K562 (cell line): ENCODE measurements around the gene RAB24. TPM values are rescaled to one million over a fixed set of nuclear protein-coding genes. Genes with fewer than 3 reads are reported as not detected.

ENCODE experiments used
- ATAC-seq: fragments of 200-7000 bp; cut with Tn5 transposase; 3 replicates; pipeline ENCODE4 v1.9.1; 2020; ENCODE audit warnings: moderate library complexity
- BruUV-seq: library from RNA; stranded (reverse); fragments of 400-500 nt; replicated peaks from 2 replicates; lab custom pipeline; 2021; lab: Mats Ljungman, UMichigan
- CTCF ChIA-PET: fragments of 300-600 bp; formaldehyde crosslinking; extraction: SDS; loops from one replicate; lab custom pipeline; 2021; ENCODE audit warnings: low intra/inter-chr PET ratio; lab: Yijun Ruan, JAX
- POLR2A ChIA-PET: fragments of 300-600, 350-650 bp; sonication (Branson Sonifier 250); formaldehyde crosslinking; extraction: SDS; loops from one replicate; lab custom pipeline; 2021; ENCODE audit warnings: antibody characterized with exemption, inconsistent platforms; lab: Yijun Ruan, JAX
- DNase-seq, 4 experiments: peaks; one replicate each; pipeline versions ENCODE4 v3.0.0 to v3.0.0-alpha.2; 2011 to 2018; ENCODE audit warnings: low spot score in 3 of 4, mixed read lengths in 3 of 4; ENCODE audit errors: extremely low read depth in 1 of 4
- FAIRE-seq: peaks from 2 replicates; lab custom pipeline; 2011; peaks lifted over from hg19 to GRCh38; lab: Jason Lieb, UNC
- H2AFZ ChIP-seq: 2 replicates; pipeline ENCODE4 v1.6.0; 2011; ENCODE audit warnings: low read depth, low read length, control low read depth, inconsistent platforms
- H3K27ac ChIP-seq: fragments of 200-600 bp; 3 replicates; pipeline ENCODE4 v1.8.0; 2011; ENCODE audit warnings: low read depth, mild to moderate bottlenecking, control low read depth, inconsistent platforms, low read length, moderate library complexity, mixed read lengths; ENCODE audit errors: extremely low read depth
- H3K27me3 ChIP-seq, 2 experiments: fragments of 300-600 bp in 1 of 2; 2 replicates in 1 of 2; 3 replicates in 1 of 2; pipeline versions ENCODE4 v1.6.0 to v1.8.0; 2011; ENCODE audit warnings: inconsistent platforms in 2 of 2, low read length in 2 of 2, mild to moderate bottlenecking in 1 of 2, mixed read lengths in 1 of 2, moderate library complexity in 1 of 2; ENCODE audit not compliant: control insufficient read depth in 2 of 2, insufficient read depth in 2 of 2
- H3K36me3 ChIP-seq: fragments of 300-600 bp; 3 replicates; pipeline ENCODE4 v1.8.0; 2011; ENCODE audit warnings: mild to moderate bottlenecking, low read length, inconsistent platforms; ENCODE audit not compliant: control insufficient read depth, insufficient read depth
- H3K4me1 ChIP-seq, 2 experiments: fragments of 200-600 bp in 1 of 2; replicated peaks in 1 of 2; 2 replicates in 1 of 2; 3 replicates in 1 of 2; pipeline versions ENCODE4 v1.5.1 to v1.8.0; 2011; ENCODE audit warnings: inconsistent platforms in 2 of 2, low read length in 2 of 2, mild to moderate bottlenecking in 1 of 2, mixed read lengths in 1 of 2, moderate library complexity in 1 of 2; ENCODE audit not compliant: control insufficient read depth in 2 of 2, insufficient read depth in 2 of 2
- H3K4me2 ChIP-seq: 2 replicates; pipeline ENCODE4 v1.6.1; 2011; ENCODE audit warnings: low read length, control low read depth, inconsistent platforms, mixed read lengths; ENCODE audit not compliant: insufficient read depth
- H3K4me3 ChIP-seq: fragments of 200-600 bp; sonication (generic), shearing (Covaris generic); 2 replicates; pipeline ENCODE4 v1.5.1; 2016; ENCODE audit warnings: control low read depth, inconsistent platforms
- H3K79me2 ChIP-seq: fragments of 200-600 bp; 3 replicates; pipeline ENCODE4 v1.8.0; 2011; ENCODE audit warnings: low read length, inconsistent platforms; ENCODE audit not compliant: control insufficient read depth, insufficient read depth
- H3K9ac ChIP-seq, 2 experiments: 2 replicates each; pipeline versions ENCODE4 v1.6.0 to v1.6.1; 2011; ENCODE audit warnings: low read depth in 2 of 2, low read length in 2 of 2, control low read depth in 1 of 2, inconsistent platforms in 1 of 2, mild to moderate bottlenecking in 1 of 2, mixed read lengths in 1 of 2; ENCODE audit not compliant: insufficient read depth in 1 of 2
- H3K9me1 ChIP-seq: one replicate; pipeline ENCODE4 v1.6.0; 2011; ENCODE audit warnings: inconsistent platforms, mild to moderate bottlenecking, low read length, moderate library complexity; ENCODE audit not compliant: control insufficient read depth, insufficient read depth
- H3K9me3 ChIP-seq: replicated peaks from 2 replicates; pipeline ENCODE4 v1.5.1; 2011; ENCODE audit warnings: low read depth, low read length, inconsistent platforms; ENCODE audit not compliant: control insufficient read depth, insufficient read depth
- H4K20me1 ChIP-seq: replicated peaks from 2 replicates; pipeline ENCODE4 v1.6.1; 2011; ENCODE audit warnings: low read length, inconsistent platforms, mixed read lengths; ENCODE audit not compliant: control insufficient read depth, insufficient read depth
- CSDE1 ChIP-seq, 2 experiments: fragments of 450-650 bp; IDR thresholded peaks; 2 replicates each; pipeline ENCODE4 v1.6.1; 2016; ENCODE audit warnings: mild to moderate bottlenecking in 1 of 2
- ELF2 ChIP-seq: fragments of 250-450 bp; sonication (Bioruptor Pico); IDR thresholded peaks from 2 replicates; pipeline ENCODE4 v1.5.0; 2021; ENCODE audit warnings: mild to moderate bottlenecking
- HBP1 ChIP-seq: fragments of 450-650 bp; formaldehyde crosslinking; IDR thresholded peaks from 2 replicates; pipeline ENCODE4 v1.4.0; 2022; ENCODE audit warnings: missing genetic modification characterization
- HMG20B ChIP-seq: fragments of 250-450 bp; sonication (Bioruptor Pico); IDR thresholded peaks from 2 replicates; pipeline ENCODE4 v1.5.0; 2021; ENCODE audit warnings: mild to moderate bottlenecking
- NRF1 ChIP-seq, 2 experiments: fragments of 450-650 bp; IDR thresholded peaks in 1 of 2; conservative IDR thresholded peaks in 1 of 2; 2 replicates each; pipeline ENCODE4 v1.6.1; 2014; ENCODE audit warnings: mild to moderate bottlenecking in 2 of 2
- POLR2G ChIP-seq: fragments of 200-400 bp; formaldehyde crosslinking; IDR thresholded peaks from 2 replicates; pipeline ENCODE4 v1.6.1; 2017; ENCODE audit warnings: low read depth, mild to moderate bottlenecking, antibody characterized with exemption, low read length, moderate library complexity
- SIN3A ChIP-seq, 2 experiments: fragments of 150-350 bp in 1 of 2; IDR thresholded peaks; 2 replicates each; pipeline ENCODE4 v1.6.1; 2011 to 2016; ENCODE audit warnings: borderline replicate concordance in 2 of 2, low read depth in 2 of 2, low read length in 2 of 2, mild to moderate bottlenecking in 2 of 2, moderate library complexity in 2 of 2; ENCODE audit not compliant: control insufficient read depth in 1 of 2
- TGIF2 ChIP-seq: sonication (generic); formaldehyde crosslinking; IDR thresholded peaks from 2 replicates; pipeline ENCODE4 v1.8.1; 2022; ENCODE audit warnings: mild to moderate bottlenecking, missing genetic modification reagents, moderate library complexity
- ZFP30 ChIP-seq: fragments of 250-450 bp; sonication (Bioruptor Pico); IDR thresholded peaks from 2 replicates; pipeline ENCODE4 v1.8.0; 2022; ENCODE audit warnings: moderate library complexity, mild to moderate bottlenecking, inconsistent platforms, borderline replicate concordance
- ZFX ChIP-seq: sonication (generic); formaldehyde crosslinking; IDR thresholded peaks from 2 replicates; pipeline ENCODE4 v1.8.0; 2022; ENCODE audit warnings: mild to moderate bottlenecking, missing genetic modification reagents, moderate library complexity
- WGBS: fragments of 100-300 bp; shearing (Covaris generic); methylation state at CpG from one replicate; pipeline ENCODE4 v1.1.6; 2016; ENCODE audit warnings: low coverage, mixed read lengths; ENCODE audit not compliant: insufficient coverage; ENCODE audit errors: missing lambda C conversion rate; 5-methylcytosine and 5-hydroxymethylcytosine counted together
- in situ Hi-C: fragments of 300-500 bp; cut with MboI; formaldehyde crosslinking; loops from 4 replicates; pipeline ENCODE4 v1.15.0; 2018; ENCODE audit warnings: inconsistent platforms, mixed read lengths
- intact Hi-C: fragments of 100-400 bp; cut with micrococcal nuclease; formaldehyde crosslinking; loops from 2 replicates; pipeline ENCODE4 v1.14.2; 2022
- polyA plus RNA-seq, 8 experiments: library from polyadenylated mRNA; depleted of rRNA in 4 of 8; stranded (reverse) in 5 of 8; unstranded in 3 of 8; fragments of >200 nt; fragmentation: Nextera tagmentation in 2 of 8; fragmentation: Illumina TruSeq in 1 of 8; extraction: Ambion mirVana in 2 of 8; extraction: Trizol in 1 of 8; gene quantifications; 2 replicates each; pipeline versions ENCODE4 v1.2.1 to v1.2.3, GENCODE V29; 2011 to 2014; ENCODE audit warnings: inconsistent platforms in 1 of 8, missing spikeins in 1 of 8
- total RNA-seq, 7 experiments: library from RNA; depleted of rRNA in 6 of 7; stranded (reverse); fragments of >200 nt in 6 of 7; fragmentation: Illumina TruSeq in 2 of 7; extraction: Trizol in 2 of 7; gene quantifications; 2 replicates each; pipeline versions ENCODE4 v1.2.1 to v1.2.3, GENCODE V29; 2011 to 2021; ENCODE audit warnings: low replicate concordance in 1 of 7

The RAB24 gene
- total and polyA plus RNA-seq, 9 of the 15 experiments (the other 6 are each of a cell fraction or from before 2014, with no cell fraction given) = 13.9 to 107 (median 34.8) TPM

GRCh38 chr5:177310757-177311391, 7.4 kb upstream of the RAB24 start (continued):
- TF ChIP-seq HBP1 (no peak), TGIF2 (CRISPR knock-in tag) (peak; percentile 43; the same call in 1 of the 2 replicates), HMG20B (CRISPR knock-in tag) (no peak), SIN3A (IDR thresholded peaks at IDR 0.05; ENCODE audit: borderline replicate concordance in 2 of 2, control insufficient read depth in 1 of 2, low read depth in 2 of 2, low read length in 2 of 2) (peak in 1 of 2 experiments; percentile 76; a peak in 1 of 4 replicates)

- BruUV-seq = no TSS peak
- peaks cover 21% of the 10 kb centered on the region for H3K79me2 ChIP-seq
- H3K9me3 ChIP-seq = no peaks in the 10 kb centered on the region
- no peak for ATAC-seq
- no peaks in the 10 kb centered on the region for H3K27me3 ChIP-seq
- ChIA-PET POLR2A (interaction anchor here (0.5 to 2.5 kb wide), 12 partner anchors 9 to 198 kb away, joined by 3 to 9 read pairs (median 3); partner anchors contain the start of gene LMAN2), CTCF (interaction anchor here (1.1 to 1.3 kb wide), 2 partner anchors 144 to 197 kb away, joined by 4 to 6 read pairs; no protein-coding TSS in a partner anchor)
- 89% methylated on average over 12 of the region's 13 CpGs for WGBS
- no peak for TF ChIP-seq ELF2 (CRISPR knock-in tag)
- TF ChIP-seq ZFX (CRISPR knock-in tag) = 0 out of 2 replicates have a peak, but pooled peaks have one; percentile 2
- no peak for TF ChIP-seq NRF1 (conservative IDR thresholded peaks at IDR 0.05 in 1 of 2, IDR thresholded peaks at IDR 0.05 in 1 of 2)
- no peak for TF ChIP-seq CSDE1 (IDR thresholded peaks at IDR 0.05)
- TF ChIP-seq ZFP30 = no peak
- peak; percentile 53; the same call in 1 of the 2 replicates for TF ChIP-seq POLR2G
- H3K9ac ChIP-seq = peak overlapping the region; percentile 12 to 98; a peak in 3 of 4 replicates
- 0 out of 2 replicates have a peak overlapping the region, but pooled peaks have one; percentile 71 for H3K4me2 ChIP-seq
- H2AFZ ChIP-seq = no peak overlapping the region
- no peaks in the 10 kb centered on the region; the same call in 1 of the 2 replicates for H4K20me1 ChIP-seq
- in situ Hi-C loops (no loop called here), intact Hi-C loops (no loop called here)
- H3K27ac ChIP-seq = no peak overlapping the region
- no peaks in the 10 kb centered on the region for H3K9me1 ChIP-seq
- DNase-seq = no peak
- no peak overlapping the region for H3K4me3 ChIP-seq
- FAIRE-seq = no peak
- H3K4me1 ChIP-seq = peaks cover 26 to 79% of the 10 kb centered on the region in 2 experiments
- peaks cover 26% of the 10 kb centered on the region for H3K36me3 ChIP-seq
Measured at GRCh38 chr5:177310332-177310731, 6.8 kb upstream of the RAB24 start.
